NCI-H2107 treated with DMSO at 0.1 percent for 48 hours (cell line): ENCODE measurements around the gene UNC13C.
"Not testable (repeated sequence)": the region's sequence is repeated elsewhere in the genome, so short reads cannot be mapped to it uniquely, and the experiment has no call there.

ENCODE experiments used
- DNase-seq: peaks from one replicate; lab custom pipeline; 2025; ENCODE audit not compliant: unreplicated experiment; lab: John Stamatoyannopoulos, UW

UNC13C gene

DNA sequence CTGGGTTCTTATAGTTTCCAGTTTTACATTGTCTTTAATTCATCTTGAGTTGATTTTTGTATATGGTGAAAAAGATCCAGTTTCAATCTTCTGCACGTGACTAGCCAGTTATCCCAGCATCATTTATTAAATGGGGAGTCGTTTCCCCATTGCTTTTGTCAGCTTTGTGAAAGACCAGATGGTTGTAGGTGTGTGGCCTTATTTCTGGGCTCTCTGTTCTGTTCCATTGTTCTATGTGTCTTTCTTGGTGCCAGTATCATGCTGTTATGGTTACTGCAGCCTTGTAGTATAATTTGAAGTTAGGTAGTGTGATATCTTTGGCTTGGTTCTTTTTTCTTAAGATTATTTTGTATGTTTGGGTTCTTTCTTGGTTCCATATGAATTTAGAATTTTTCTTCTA is 432.2 kb downstream of the UNC13C start:
- no peak for DNase-seq

- no peak for DNase-seq
Measured at GRCh38 chr15:54424171-54424570, 445.9 kb downstream of the UNC13C start.

DNA sequence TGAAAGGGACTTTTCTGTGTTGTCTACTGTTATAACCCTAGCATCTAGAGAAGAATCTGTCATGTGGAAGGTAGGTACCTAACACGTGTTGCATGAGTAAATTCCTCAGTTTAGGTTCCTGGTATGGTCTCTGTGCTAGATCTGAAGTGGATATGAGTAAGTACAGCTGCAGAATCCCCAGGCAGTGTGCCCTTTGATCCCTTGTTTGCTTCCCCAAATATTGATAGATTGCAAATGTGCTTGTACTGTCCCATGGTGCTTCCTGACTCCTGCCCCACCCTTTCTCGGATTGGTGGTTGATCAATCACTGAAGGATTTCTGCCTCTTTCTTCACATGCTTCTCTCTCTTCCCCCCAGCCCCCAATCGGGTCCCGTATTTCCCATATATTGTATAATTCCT is 450.4 kb downstream of the UNC13C start:
- no peak for DNase-seq

GRCh38 chr15:54450288-54450687 is 472.0 kb downstream of the UNC13C start:
- DNase-seq, result not testable (repeated sequence)

GRCh38 chr15:54456413-54456812 is 478.2 kb downstream of the UNC13C start:
- DNase-seq, result no peak

DNA sequence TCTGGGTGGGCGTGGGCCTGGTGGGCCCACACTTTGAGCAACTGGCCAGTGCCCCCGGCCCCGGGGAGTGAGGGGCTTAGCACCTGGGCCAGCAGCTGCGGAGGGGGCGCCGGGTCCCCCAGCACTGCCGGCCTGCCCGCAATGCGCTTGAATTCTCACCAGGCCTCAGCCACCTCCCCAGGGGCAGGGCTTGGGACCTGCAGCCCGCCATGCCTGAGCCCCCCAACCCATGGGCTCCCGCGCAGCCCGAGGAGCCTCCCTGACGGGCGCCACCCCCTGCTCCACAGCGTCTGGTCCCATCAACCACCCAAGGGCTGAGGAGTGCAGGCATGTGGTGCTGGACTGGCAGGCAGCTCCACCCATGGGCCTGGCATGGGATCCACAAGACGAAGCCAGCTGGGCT is 484.3 kb downstream of the UNC13C start:
- DNase-seq, result no peak

- no peak for DNase-seq
Measured at GRCh38 chr15:54481819-54482218, 503.6 kb downstream of the UNC13C start.

DNA sequence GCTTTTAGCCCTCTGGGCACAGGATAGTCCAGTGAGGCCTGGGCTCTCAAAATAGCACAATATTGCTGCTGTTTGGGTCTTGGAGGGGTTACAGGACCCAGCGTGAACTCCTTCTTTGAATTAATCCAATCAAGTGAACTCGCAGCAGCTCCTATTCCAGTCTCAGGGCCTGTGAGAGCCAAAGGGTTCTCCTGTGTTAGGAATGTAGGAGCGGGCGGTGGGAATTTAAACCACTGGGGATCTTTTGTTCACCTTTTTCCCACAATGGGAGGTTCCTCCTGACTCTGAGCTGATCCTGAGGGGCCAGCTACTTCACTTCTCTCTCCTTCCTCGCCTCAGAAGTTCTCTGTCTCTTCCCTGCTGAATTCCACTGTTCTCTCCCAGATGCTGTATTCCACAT is 504.0 kb downstream of the UNC13C start:
- DNase-seq, result no peak

DNA sequence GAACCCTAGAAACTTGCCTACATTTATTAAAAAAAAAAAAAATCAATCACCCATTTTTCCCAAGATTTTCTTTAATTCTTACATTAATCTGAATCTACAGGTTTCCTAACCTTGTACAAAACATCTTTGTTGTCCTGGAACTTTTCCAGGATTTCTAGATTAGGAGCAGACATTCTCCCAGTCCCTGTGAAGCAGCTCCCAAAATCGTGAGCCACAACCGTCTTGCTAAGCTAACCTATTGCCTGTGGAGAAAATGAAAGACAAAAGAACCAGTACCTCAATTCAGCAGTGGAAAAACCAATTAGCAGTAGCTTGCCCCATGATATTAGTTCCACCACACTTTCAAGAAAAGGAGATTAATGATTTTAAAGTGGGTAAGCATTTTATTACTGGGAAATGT is 522.1 kb downstream of the UNC13C start:
- DNase-seq, result no peak

GRCh38 chr15:54502416-54503075 is 524.3 kb downstream of the UNC13C start:
- no peak for DNase-seq

- DNase-seq, result no peak
Measured at GRCh38 chr15:54504695-54505094, 526.5 kb downstream of the UNC13C start.

GRCh38 chr15:54506977-54507524 is 528.8 kb downstream of the UNC13C start:
- no peak for DNase-seq

- DNase-seq, result no peak
Measured at GRCh38 chr15:54514601-54515000, 536.4 kb downstream of the UNC13C start.

- no peak for DNase-seq
Measured at GRCh38 chr15:54515664-54516582, 537.7 kb downstream of the UNC13C start.

GRCh38 chr15:54517366-54517765 is 539.1 kb downstream of the UNC13C start:
- DNase-seq, result no peak

DNA sequence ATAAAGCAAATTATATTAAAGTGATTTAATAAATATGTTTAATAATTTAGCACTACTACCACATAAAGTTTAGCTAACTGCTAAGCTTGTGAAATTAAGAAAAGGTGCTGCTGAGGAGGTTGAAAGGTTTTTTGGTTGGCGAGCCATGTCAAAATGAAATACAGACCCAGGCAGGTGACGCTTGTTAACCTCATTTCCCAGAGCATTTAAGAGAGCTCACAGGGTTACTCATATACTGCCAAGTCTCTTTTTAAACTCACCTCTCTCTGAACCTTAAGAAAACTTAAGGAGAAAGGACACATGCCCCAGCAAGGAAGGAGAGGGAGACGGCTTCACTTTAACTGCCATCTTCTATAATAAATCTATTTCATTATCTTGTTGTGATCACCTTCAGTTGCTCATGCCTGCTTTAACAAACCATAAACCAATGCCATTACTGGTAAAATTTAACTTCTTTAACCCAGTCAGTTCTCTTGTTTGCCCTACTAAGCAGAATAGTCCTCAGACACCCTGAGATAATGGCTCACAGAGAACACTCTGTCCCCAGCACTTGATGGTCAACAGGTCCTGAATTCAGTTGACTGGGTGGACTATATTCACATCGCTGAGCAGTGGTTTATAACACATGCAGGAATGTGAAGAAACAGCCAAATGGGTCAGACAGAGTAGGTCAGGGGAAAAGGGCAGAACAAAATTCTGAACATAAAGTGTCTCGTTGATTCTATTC is 540.1 kb downstream of the UNC13C start:
- no peak for DNase-seq

- DNase-seq, result no peak
Measured at GRCh38 chr15:54519577-54519976, 541.3 kb downstream of the UNC13C start.

GRCh38 chr15:54520616-54521015 is 542.4 kb downstream of the UNC13C start:
- no peak for DNase-seq

DNA sequence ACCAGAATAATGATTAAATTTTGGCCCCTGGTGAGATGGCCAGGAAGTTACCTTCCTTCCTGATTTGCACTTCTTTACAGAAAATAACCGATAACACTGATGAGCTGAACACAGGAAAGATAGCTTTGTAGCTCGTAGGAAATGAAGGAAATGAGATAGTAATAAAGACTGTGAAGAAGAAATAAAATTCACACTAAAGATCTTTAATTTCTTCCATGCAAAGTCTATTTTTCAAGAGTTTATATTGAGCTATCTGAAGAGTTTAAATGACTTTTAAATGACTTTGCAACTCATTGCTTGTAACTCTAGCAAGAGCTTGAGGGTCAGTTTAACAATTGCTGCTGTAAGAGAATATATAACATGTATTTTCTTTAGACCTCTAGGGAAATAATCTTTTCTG is 543.0 kb downstream of the UNC13C start:
- no peak for DNase-seq

- no peak for DNase-seq
Measured at GRCh38 chr15:54528021-54528420, 549.8 kb downstream of the UNC13C start.

DNA sequence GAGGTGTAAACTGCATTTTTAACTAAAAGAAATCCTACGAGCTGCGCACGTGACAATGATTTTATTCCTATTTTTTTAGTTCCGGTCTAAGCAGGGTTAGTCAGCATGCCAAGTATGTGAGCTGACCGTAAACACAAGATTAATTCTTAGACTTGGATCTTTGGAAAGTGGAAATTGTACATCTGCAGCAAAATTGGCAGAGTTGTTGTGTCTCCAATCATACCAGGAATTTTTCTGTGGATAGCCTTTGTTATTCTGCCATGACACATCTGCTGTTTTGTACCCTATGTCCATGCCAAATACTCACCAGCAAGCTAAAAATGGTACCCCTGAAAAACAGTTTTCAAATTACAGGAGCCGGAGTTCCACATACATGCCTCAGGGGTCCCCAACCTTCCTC is 562.5 kb downstream of the UNC13C start:
- no peak for DNase-seq
